HFF-Myc (cell line): ENCODE data around the gene FBXO3.
"Not testable (repeated sequence)": the region's sequence is repeated elsewhere in the genome, so short reads cannot be mapped to it uniquely, and the experiment has no call there.

ENCODE experiments used
- DNase-seq: peaks from one replicate; pipeline ENCODE4 v3.0.0-alpha.2; 2011; ENCODE audit warnings: low read depth; ENCODE audit errors: extremely low read depth
- H3K4me3 ChIP-seq: replicated peaks from 2 replicates; pipeline ENCODE4 v1.5.1; 2011; ENCODE audit warnings: low read depth, mild to moderate bottlenecking, control low read depth, low read length
- CTCF ChIP-seq: IDR thresholded peaks from 2 replicates; pipeline ENCODE4 v1.5.1; 2012; ENCODE audit warnings: mild to moderate bottlenecking, low read depth, low read length, control low read depth; ENCODE audit errors: missing control alignments

FBXO3 gene

GRCh38 chr11:33801821-33802193, 27.5 kb upstream of the FBXO3 start:
- no peak for DNase-seq
- no peak overlapping the region for H3K4me3 ChIP-seq
- TF ChIP-seq CTCF: no peak

GRCh38 chr11:33797879-33798278, 23.6 kb upstream of the FBXO3 start:
- TF ChIP-seq CTCF: no peak
- H3K4me3 ChIP-seq: no peak overlapping the region
- DNase-seq: no peak

- H3K4me3 ChIP-seq: no peak overlapping the region
- TF ChIP-seq CTCF: no peak
- no peak for DNase-seq
Observed at GRCh38 chr11:33790040-33790439, 15.7 kb upstream of the FBXO3 start.

DNA sequence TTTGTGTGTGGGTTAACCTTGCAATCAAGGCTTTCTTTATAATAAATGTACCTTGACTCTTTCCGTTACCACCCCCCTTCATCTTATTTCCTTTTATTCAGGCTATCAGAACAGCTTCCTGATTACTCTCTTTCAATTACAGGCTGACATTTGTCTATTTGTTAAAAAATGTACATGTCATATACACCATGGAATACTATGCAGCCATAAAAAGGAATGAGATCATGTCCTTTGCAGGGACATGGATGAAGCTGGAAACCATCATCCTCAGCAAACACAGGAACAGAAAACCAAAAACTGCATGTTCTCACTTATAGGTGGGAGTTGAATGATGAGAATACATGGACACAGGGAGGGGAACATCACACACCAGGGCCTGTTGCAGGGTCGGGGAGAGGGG, 13.8 kb upstream of the FBXO3 start:
- not testable (repeated sequence) for DNase-seq, H3K4me3 ChIP-seq

DNA sequence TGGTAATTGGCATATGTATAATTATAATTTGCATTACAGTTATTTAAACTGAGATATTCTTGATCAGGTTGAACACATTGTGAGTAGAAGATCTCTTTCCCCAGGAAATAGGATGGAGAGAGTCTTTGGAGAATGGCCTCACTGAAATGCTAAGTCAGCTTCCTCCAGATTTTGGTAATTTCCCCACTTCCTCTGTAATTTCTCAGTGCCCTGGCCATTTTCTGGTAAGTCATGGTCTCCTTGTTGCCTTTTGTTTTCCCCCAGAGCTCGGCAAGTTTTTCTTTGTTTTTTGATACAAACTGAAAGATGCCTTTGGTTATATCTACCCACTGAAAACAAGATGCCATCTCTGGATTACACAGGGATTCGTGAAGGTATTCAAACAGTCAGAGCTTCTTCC, 12.8 kb upstream of the FBXO3 start:
- TF ChIP-seq CTCF: no peak
- H3K4me3 ChIP-seq: no peak overlapping the region
- DNase-seq: no peak

DNA sequence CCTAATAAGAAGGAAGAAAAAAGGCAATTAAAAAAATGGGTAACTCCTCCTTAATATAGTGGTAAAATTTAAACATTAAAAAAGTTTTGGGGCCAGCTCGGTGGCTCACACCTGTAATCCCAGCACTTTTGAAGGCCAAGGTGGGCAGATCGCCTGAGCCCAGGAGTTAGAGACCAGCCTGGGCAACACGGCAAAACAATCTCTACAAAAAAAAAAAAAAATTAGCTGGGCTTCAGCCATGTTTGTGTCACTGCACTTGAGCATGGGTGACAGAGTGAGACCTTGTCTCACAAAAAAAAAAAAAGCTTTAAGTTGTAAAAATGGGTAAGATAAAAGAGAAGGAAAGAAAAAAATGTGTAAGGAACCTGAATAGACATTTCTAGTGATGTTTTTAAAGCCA, 11.3 kb upstream of the FBXO3 start:
- no peak overlapping the region for H3K4me3 ChIP-seq
- TF ChIP-seq CTCF: no peak
- DNase-seq: no peak

GRCh38 chr11:33779849-33780528, 5.7 kb upstream of the FBXO3 start:
- TF ChIP-seq CTCF: no peak
- no peak overlapping the region for H3K4me3 ChIP-seq
- DNase-seq: no peak
